Endothelial cell of umbilical vein (primary cell): Measurements from ENCODE around the gene PPP1R13B. TPM values are rescaled to one million over a fixed set of nuclear protein-coding genes. Genes with fewer than 3 reads are reported as not detected.

ENCODE experiments used
- BruUV-seq: library from RNA; stranded (reverse); fragments of 400-500 nt; replicated peaks from 2 replicates; lab custom pipeline; 2021; lab: Mats Ljungman, UMichigan
- CTCF ChIA-PET: fragments of 300-600, 350-600 bp; sonication (Branson Sonifier 250); formaldehyde crosslinking; loops from one replicate; lab custom pipeline; 2021; ENCODE audit warnings: antibody characterized with exemption, inconsistent platforms; lab: Charles Lee
- POLR2A ChIA-PET: fragments of 300-600, 350-600 bp; sonication (Branson Sonifier 250); formaldehyde crosslinking; loops from one replicate; lab custom pipeline; 2021; ENCODE audit warnings: antibody characterized with exemption, inconsistent platforms; lab: Charles Lee
- DNase-seq: peaks from one replicate; pipeline ENCODE4 v3.0.0-alpha.2; 2011; ENCODE audit warnings: low read depth, low spot score
- FAIRE-seq: peaks from 2 replicates; lab custom pipeline; 2011; peaks lifted over from hg19 to GRCh38; lab: Jason Lieb, UNC
- H2AFZ ChIP-seq: 2 replicates; pipeline ENCODE4 v1.6.0; 2012; ENCODE audit warnings: low read depth, low read length, control low read depth, inconsistent platforms
- H3K27ac ChIP-seq: 2 replicates; pipeline ENCODE4 v1.5.1; 2011; ENCODE audit warnings: low read depth, mild to moderate bottlenecking, control low read depth, low read length, moderate library complexity; ENCODE audit not compliant: insufficient read depth
- H3K27me3 ChIP-seq, 2 experiments: 2 replicates each; pipeline versions ENCODE4 v1.6.0 to v1.6.1; 2011; ENCODE audit warnings: low read length in 2 of 2, mixed read lengths in 1 of 2; ENCODE audit not compliant: control insufficient read depth in 2 of 2, insufficient read depth in 2 of 2
- H3K36me3 ChIP-seq, 2 experiments: 2 replicates in 1 of 2; 3 replicates in 1 of 2; pipeline ENCODE4 v1.5.1; 2011; ENCODE audit warnings: low read length in 2 of 2, mild to moderate bottlenecking in 1 of 2, moderate library complexity in 1 of 2; ENCODE audit not compliant: control insufficient read depth in 2 of 2, insufficient read depth in 2 of 2; ENCODE audit errors: extremely low read depth in 1 of 2
- H3K4me1 ChIP-seq: 3 replicates; pipeline ENCODE4 v1.5.1; 2011; ENCODE audit warnings: mild to moderate bottlenecking, low read length; ENCODE audit not compliant: control insufficient read depth, insufficient read depth; ENCODE audit errors: extremely low read depth
- H3K4me2 ChIP-seq: 2 replicates; pipeline ENCODE4 v1.6.1; 2011; ENCODE audit warnings: low read length, control low read depth, mixed read lengths; ENCODE audit not compliant: insufficient read depth
- H3K4me3 ChIP-seq, 3 experiments: fragments of 200-600 bp in 1 of 3; sonication (generic), shearing (Covaris generic) in 1 of 3; replicated peaks in 1 of 3; 2 replicates each; pipeline ENCODE4 v1.5.1; 2011 to 2016; ENCODE audit warnings: control low read depth in 3 of 3, low read length in 3 of 3, mild to moderate bottlenecking in 2 of 3, inconsistent platforms in 1 of 3, low read depth in 1 of 3, moderate library complexity in 1 of 3; ENCODE audit not compliant: insufficient read depth in 1 of 3
- H3K79me2 ChIP-seq: 2 replicates; pipeline ENCODE4 v1.6.0; 2012; ENCODE audit warnings: low read length, inconsistent platforms; ENCODE audit not compliant: control insufficient read depth, insufficient read depth
- H3K9ac ChIP-seq: replicated peaks from 2 replicates; pipeline ENCODE3; 2011; ENCODE audit warnings: low read length, control low read depth; ENCODE audit not compliant: insufficient read depth; ENCODE audit errors: extremely low read depth
- H3K9me1 ChIP-seq: replicated peaks from 3 replicates; pipeline ENCODE4 v1.6.0; 2011; ENCODE audit warnings: mild to moderate bottlenecking, low read length; ENCODE audit not compliant: control insufficient read depth, insufficient read depth; ENCODE audit errors: extremely low read depth
- H3K9me3 ChIP-seq: replicated peaks from 2 replicates; pipeline ENCODE4 v1.5.1; 2012; ENCODE audit warnings: low read length, inconsistent platforms; ENCODE audit not compliant: control insufficient read depth, insufficient read depth
- H4K20me1 ChIP-seq: replicated peaks from 2 replicates; pipeline ENCODE3; 2011; ENCODE audit warnings: mild to moderate bottlenecking, low read length; ENCODE audit not compliant: control insufficient read depth, insufficient read depth; ENCODE audit errors: extremely low read depth
- FOS ChIP-seq: IDR thresholded peaks from 2 replicates; pipeline ENCODE4 v1.6.1; 2011; ENCODE audit warnings: mild to moderate bottlenecking, low read length, moderate library complexity, borderline replicate concordance; ENCODE audit not compliant: insufficient read depth
- GATA2 ChIP-seq: IDR thresholded peaks from 2 replicates; pipeline ENCODE4 v1.7.0; 2011; ENCODE audit warnings: low read depth, mild to moderate bottlenecking, moderate library complexity, mixed read lengths, low read length; ENCODE audit not compliant: insufficient read length, insufficient read depth
- MYC ChIP-seq: IDR thresholded peaks from one replicate; pipeline ENCODE4 v1.6.1; 2011; ENCODE audit warnings: mild to moderate bottlenecking, low read depth, low read length
- POLR2AphosphoS5 ChIP-seq: IDR thresholded peaks from 2 replicates; pipeline ENCODE4 v1.6.1; 2012; ENCODE audit warnings: low read depth, mild to moderate bottlenecking, control low read depth, low read length, moderate library complexity; ENCODE audit not compliant: insufficient read depth
- dilution Hi-C: fragments of 300-500 bp; cut with MboI; formaldehyde crosslinking; loops from one replicate; pipeline ENCODE4 v1.15.0; 2019; ENCODE audit warnings: low sequenced_read_pairs; ENCODE audit not compliant: extremely low pct_ligation_motif_present
- intact Hi-C: fragments of 100-400 bp; cut with micrococcal nuclease; formaldehyde crosslinking; loops from one replicate; pipeline ENCODE4 v1.10.0; 2022
- polyA plus RNA-seq, 4 experiments: library from polyadenylated mRNA; depleted of rRNA in 3 of 4; stranded (reverse) in 3 of 4; unstranded in 1 of 4; fragments of >200 nt; gene quantifications; 2 replicates each; pipeline versions ENCODE4 v1.2.1 to v1.2.3, GENCODE V29; 2011 to 2012; ENCODE audit warnings: missing spikeins in 1 of 4
- total RNA-seq: library from RNA; stranded (reverse); gene quantifications from 2 replicates; pipeline ENCODE4 v1.2.3, GENCODE V29; 2021

Gene PPP1R13B
- total and polyA plus RNA-seq, 2 donors (not counting 3 experiments of a cell fraction or from before 2014, with no cell fraction given): 10.0 to 30.0 TPM

- Histone ChIP-seq H4K20me1 (no peaks in the 10 kb centered on the region), H3K79me2 (no peaks in the 10 kb centered on the region), H3K9me1 (no peaks in the 10 kb centered on the region), H3K9me3 (no peaks in the 10 kb centered on the region), H3K9ac (no peak overlapping the region), H3K27ac (no peak overlapping the region), H3K27me3 (no peaks in the 10 kb centered on the region), H3K4me2 (no peak overlapping the region), H2AFZ (no peak overlapping the region), H3K36me3 (no peaks in the 10 kb centered on the region), H3K4me1 (peaks cover 10% of the 10 kb centered on the region), H3K4me3 (no peak overlapping the region)
- BruUV-seq: no TSS peak
- POLR2A ChIA-PET: no interaction called here
- DNase-seq (no peak), FAIRE-seq (no peak)
- intact Hi-C loops (no loop called here), dilution Hi-C loops (no loop called here)
- TF ChIP-seq MYC: no peak
- CTCF ChIA-PET: interaction anchor here (1.3 to 2.9 kb wide), 4 partner anchors 19 to 53 kb away, joined by 4 to 12 read pairs (median 6); no protein-coding TSS in a partner anchor
These were observed 14.3 kb upstream of the PPP1R13B start for GRCh38 chr14:103861413-103862392.

- ChIA-PET CTCF (interaction anchor here (1.1 to 2.9 kb wide), 6 partner anchors 13 to 51 kb away, joined by 3 to 12 read pairs (median 4); no protein-coding TSS in a partner anchor), POLR2A (interaction anchor here (1.2 kb wide), 1 partner anchor 15 kb away, joined by 3 read pairs; no protein-coding TSS in a partner anchor)
- no peak for FAIRE-seq
These were observed 12.2 kb upstream of the PPP1R13B start for GRCh38 chr14:103859416-103860202.

More at GRCh38 chr14:103859416-103860202, 12.2 kb upstream of the PPP1R13B start:
- H3K9ac ChIP-seq: no peak overlapping the region
- no peaks in the 10 kb centered on the region for H3K36me3 ChIP-seq
- H3K9me3 ChIP-seq: no peaks in the 10 kb centered on the region
- H2AFZ ChIP-seq: peak overlapping the region; percentile 78
- dilution Hi-C loops: no loop called here
- peak overlapping the region; percentile 37 for H3K4me2 ChIP-seq
- peak; percentile 24 for DNase-seq
- no peak overlapping the region for H3K27ac ChIP-seq
- H3K4me1 ChIP-seq: peaks cover 22% of the 10 kb centered on the region
- H3K79me2 ChIP-seq: no peaks in the 10 kb centered on the region
- no peak for TF ChIP-seq GATA2
- TF ChIP-seq FOS: no peak
- no peak for TF ChIP-seq POLR2AphosphoS5
- H3K27me3 ChIP-seq: no peaks in the 10 kb centered on the region
- no TSS peak for BruUV-seq
- intact Hi-C loops: no loop called here
- H3K9me1 ChIP-seq: no peaks in the 10 kb centered on the region
- no peaks in the 10 kb centered on the region for H4K20me1 ChIP-seq
- no peak overlapping the region for H3K4me3 ChIP-seq
